ACC112 (cell line): ENCODE data around the gene KRT79.

Experiments
- H2AFZ ChIP-seq: fragments of 200-600 bp; sonication (generic); one replicate; pipeline ENCODE4 v1.6.0; 2017; ENCODE audit warnings: antibody characterized with exemption, low read length; ENCODE audit not compliant: unreplicated experiment
- H3K27ac ChIP-seq: fragments of 200-600 bp; sonication (generic); 2 replicates; pipeline ENCODE4 v1.5.1; 2014; ENCODE audit warnings: low read depth, mild to moderate bottlenecking, antibody characterized with exemption, low read length, moderate library complexity
- H3K27me3 ChIP-seq: fragments of 200-600 bp; sonication (generic); 2 replicates; pipeline ENCODE4 v1.6.1; 2014; ENCODE audit warnings: mild to moderate bottlenecking, antibody characterized with exemption, low read length, moderate library complexity, mixed read lengths; ENCODE audit not compliant: insufficient read depth
- H3K36me3 ChIP-seq: fragments of 200-600 bp; sonication (generic); 2 replicates; pipeline ENCODE4 v1.6.1; 2016; ENCODE audit warnings: mild to moderate bottlenecking, antibody characterized with exemption, low read length, moderate library complexity, mixed read lengths; ENCODE audit not compliant: insufficient read depth
- H3K4me1 ChIP-seq: fragments of 200-600 bp; sonication (generic); one replicate; pipeline ENCODE4 v1.6.1; 2016; ENCODE audit warnings: low read length, mixed read lengths; ENCODE audit not compliant: insufficient read depth, unreplicated experiment, control insufficient read depth
- H3K4me3 ChIP-seq: fragments of 200-600 bp; sonication (generic); 2 replicates; pipeline ENCODE4 v1.5.1; 2014; ENCODE audit warnings: mild to moderate bottlenecking, low read depth, low read length
- H3K79me2 ChIP-seq: fragments of 200-600 bp; sonication (generic); one replicate; pipeline ENCODE4 v1.6.0; 2016; ENCODE audit warnings: low read length; ENCODE audit not compliant: control insufficient read depth, unreplicated experiment, insufficient read depth

Gene KRT79

GRCh38 chr12:52774629-52775250 is 59.4 kb downstream of the KRT79 start:
- no peak overlapping the region for H3K4me3 ChIP-seq
- H2AFZ ChIP-seq: no peak overlapping the region
- no peaks in the 10 kb centered on the region for H3K4me1 ChIP-seq
- no peaks in the 10 kb centered on the region for H3K36me3 ChIP-seq
- peaks cover 99% of the 10 kb centered on the region for H3K27me3 ChIP-seq
- no peak overlapping the region for H3K27ac ChIP-seq
- H3K79me2 ChIP-seq: no peaks in the 10 kb centered on the region

- H3K27ac ChIP-seq: no peak overlapping the region
- no peak overlapping the region for H2AFZ ChIP-seq
- peaks cover 92% of the 10 kb centered on the region for H3K27me3 ChIP-seq
- H3K79me2 ChIP-seq: no peaks in the 10 kb centered on the region
- no peaks in the 10 kb centered on the region for H3K36me3 ChIP-seq
- H3K4me1 ChIP-seq: no peaks in the 10 kb centered on the region
- H3K4me3 ChIP-seq: no peak overlapping the region
These were observed 61.3 kb downstream of the KRT79 start for GRCh38 chr12:52772772-52773171.

GRCh38 chr12:52772188-52772587 is 61.9 kb downstream of the KRT79 start:
- H3K79me2 ChIP-seq: no peaks in the 10 kb centered on the region
- no peak overlapping the region for H3K4me3 ChIP-seq
- H3K36me3 ChIP-seq: no peaks in the 10 kb centered on the region
- H2AFZ ChIP-seq: no peak overlapping the region
- peaks cover 92% of the 10 kb centered on the region for H3K27me3 ChIP-seq
- H3K4me1 ChIP-seq: no peaks in the 10 kb centered on the region
- no peak overlapping the region for H3K27ac ChIP-seq

- H3K4me1 ChIP-seq: no peaks in the 10 kb centered on the region
- H3K79me2 ChIP-seq: no peaks in the 10 kb centered on the region
- H3K27me3 ChIP-seq: peaks cover 92% of the 10 kb centered on the region
- H2AFZ ChIP-seq: no peak overlapping the region
- no peak overlapping the region for H3K27ac ChIP-seq
- H3K4me3 ChIP-seq: no peak overlapping the region
- no peaks in the 10 kb centered on the region for H3K36me3 ChIP-seq
These were observed 62.6 kb downstream of the KRT79 start for GRCh38 chr12:52771505-52771904.
